ENCODE data around the gene S100A11.

- no peak for TF ChIP-seq CTCF (IDR thresholded peaks at IDR 0.05)
- TF ChIP-seq POLR2A (IDR thresholded peaks at IDR 0.05), result peak in 1 of 2 donors; percentile 66
Measured at GRCh38 chr1:151993734-151994496, 42.9 kb downstream of the S100A11 start, which contains the start of gene S100A10.
